Stimulated activated CD8-positive, alpha-beta memory T cell treated with anti-CD3 and anti-CD28 coated beads, Interleukin-4, amount 100 ng/mL, for 4 hours (primary cell): ENCODE data around the gene EGR4.
A peak's percentile ranks its signal among the peaks of the same experiment; 100 is the strongest.

Source experiments
- DNase-seq, 2 donors: peaks; one replicate each; pipeline ENCODE4 v3.0.0-alpha.2; 2020; ENCODE audit warnings: low read depth in 2 of 2, low spot score in 1 of 2

Gene EGR4

GRCh38 chr2:73290049-73290839 lies 3.1 kb downstream of the EGR4 start:
- DNase-seq: no peak

GRCh38 chr2:73289304-73289703 lies 4.0 kb downstream of the EGR4 start:
- DNase-seq: no peak

DNA sequence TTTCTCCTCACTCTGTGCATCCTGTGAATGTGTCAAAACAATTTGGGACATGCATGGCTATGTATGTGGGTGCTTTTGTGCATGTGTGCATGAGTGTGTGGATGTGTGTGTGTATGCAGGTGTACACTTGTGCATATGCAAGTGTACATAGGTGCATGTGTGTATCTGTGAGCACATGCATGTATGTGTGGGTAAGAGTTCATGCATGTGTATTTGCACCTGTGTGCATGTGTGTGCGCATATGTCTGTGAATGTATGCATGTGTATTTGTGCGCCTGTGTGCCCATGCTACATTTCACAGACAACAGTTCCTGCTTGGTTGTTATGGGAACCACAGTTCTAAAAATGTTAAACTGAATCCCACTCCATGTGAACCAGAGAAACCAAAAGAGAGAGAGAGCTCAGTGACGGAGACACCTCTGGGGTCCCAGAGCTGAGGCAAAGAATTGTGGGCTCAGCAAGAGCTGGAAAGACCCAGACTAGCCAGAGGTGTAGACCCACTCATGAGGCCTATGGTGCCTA lies 7.2 kb downstream of the EGR4 start:
- no peak for DNase-seq

DNA sequence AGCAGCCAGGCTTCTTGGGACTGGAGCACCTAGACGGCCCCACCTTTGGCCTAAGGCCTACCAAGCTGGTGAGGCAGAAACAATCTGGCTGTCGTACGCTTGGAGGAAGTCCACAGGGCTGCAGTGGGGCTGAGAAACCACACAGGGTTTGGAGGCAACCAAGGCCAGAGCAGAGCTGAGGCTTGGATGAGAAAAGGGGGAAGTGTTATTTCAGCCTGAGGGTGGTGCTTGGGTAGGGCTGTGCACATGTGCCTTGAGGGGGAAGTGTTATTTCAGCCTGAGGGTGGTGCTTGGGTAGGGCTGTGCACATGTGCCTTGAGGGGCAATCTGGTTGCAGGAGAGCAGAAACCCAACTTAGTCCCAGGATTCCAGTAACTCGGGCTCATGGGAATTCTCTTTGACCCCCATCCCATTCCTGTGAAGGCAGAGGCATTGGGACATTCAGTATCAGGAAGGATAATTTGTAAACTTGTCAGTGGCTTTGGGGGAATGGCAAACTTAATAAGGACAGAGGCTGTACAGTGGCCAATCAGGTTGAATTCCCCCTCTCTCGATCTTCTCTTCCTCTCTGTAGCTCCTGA lies 8.1 kb downstream of the EGR4 start:
- DNase-seq: no peak

- peak; percentile 57 to 71 for DNase-seq
These were observed 8.8 kb downstream of the EGR4 start, which contains the start of gene FBXO41 for GRCh38 chr2:73284296-73285158. FBXO41 (minus strand) TSS chr2:73284478; CDS start chr2:73269630, 14,848 bp downstream.

- DNase-seq: no peak
These were observed 9.6 kb downstream of the EGR4 start for GRCh38 chr2:73283545-73284295.

GRCh38 chr2:73282924-73283544 lies 10.3 kb downstream of the EGR4 start:
- DNase-seq: no peak

DNA sequence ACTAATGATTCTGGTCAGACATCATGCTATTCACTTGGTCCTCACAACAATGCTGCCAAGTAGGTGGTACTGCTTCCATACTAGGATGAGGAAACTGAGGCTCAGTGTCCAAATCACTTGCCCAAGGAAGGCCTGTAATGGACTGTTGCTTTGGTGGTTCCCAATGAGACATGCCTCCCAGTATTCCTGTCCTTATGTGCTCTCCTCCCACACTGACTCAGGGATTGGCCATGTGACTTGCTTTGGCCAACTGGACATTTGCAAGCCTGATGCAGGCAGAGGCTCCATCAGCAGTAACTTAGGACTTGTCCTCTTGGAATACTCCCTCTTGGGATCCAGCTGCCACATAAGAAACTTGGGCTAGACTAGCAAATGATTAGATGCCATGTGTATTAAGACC lies 12.1 kb downstream of the EGR4 start:
- DNase-seq: no peak

DNA sequence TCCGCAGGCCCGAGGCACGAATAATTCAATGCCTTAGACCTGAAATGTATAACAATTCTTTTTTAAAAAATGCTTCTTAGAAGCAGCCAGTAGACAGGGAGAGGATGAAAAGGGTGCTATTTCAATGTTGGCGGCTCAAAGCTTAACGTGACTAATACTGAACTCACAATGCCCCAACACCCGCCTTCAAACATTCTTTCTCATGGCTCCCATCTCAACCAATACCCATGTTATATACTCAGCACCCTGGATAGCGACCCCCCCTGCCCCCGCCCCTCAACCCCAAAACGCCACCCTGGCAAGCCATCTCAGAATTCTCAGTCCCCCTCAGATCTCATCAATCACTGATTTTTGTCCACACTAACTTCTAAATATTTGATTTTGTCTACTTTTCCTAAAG lies 13.5 kb downstream of the EGR4 start:
- DNase-seq: no peak

GRCh38 chr2:73272270-73272669 lies 21.1 kb downstream of the EGR4 start:
- no peak for DNase-seq

DNA sequence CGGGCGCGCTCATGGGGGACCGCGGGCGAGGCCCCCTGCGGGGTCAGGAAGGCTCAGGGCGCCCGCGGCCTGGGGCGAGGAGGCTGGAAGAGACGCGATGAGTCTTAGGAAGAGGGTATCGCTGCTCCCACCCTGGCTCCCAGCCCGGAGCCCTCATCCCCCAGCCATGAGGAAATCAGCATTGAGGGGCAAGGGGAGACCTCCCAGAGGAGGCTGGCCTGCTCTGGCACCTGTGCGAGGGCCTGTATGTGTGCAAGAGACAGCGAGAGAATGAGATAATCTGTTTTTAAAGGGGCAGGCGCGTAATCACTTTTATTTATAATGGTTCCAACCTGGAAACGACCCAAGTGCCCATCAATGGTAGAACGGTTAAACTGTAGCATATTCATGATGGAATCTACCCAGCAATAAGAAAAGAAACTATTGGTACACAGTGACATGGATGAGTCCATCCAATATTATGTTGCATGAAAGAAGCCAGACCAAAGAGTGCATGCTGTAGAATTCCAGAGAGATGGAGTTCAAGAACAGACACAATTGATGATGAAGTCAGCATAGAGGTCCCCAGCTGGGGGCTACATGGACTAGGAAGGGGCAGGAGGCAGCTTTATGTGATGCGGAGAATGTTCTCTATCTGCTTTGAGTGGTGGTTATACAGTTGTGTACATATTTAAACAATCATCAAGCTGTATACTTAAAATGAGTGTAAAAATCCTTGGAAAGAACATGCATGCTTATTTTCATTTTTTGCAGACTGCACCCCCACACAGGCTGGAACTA lies 23.5 kb downstream of the EGR4 start:
- DNase-seq: no peak

DNA sequence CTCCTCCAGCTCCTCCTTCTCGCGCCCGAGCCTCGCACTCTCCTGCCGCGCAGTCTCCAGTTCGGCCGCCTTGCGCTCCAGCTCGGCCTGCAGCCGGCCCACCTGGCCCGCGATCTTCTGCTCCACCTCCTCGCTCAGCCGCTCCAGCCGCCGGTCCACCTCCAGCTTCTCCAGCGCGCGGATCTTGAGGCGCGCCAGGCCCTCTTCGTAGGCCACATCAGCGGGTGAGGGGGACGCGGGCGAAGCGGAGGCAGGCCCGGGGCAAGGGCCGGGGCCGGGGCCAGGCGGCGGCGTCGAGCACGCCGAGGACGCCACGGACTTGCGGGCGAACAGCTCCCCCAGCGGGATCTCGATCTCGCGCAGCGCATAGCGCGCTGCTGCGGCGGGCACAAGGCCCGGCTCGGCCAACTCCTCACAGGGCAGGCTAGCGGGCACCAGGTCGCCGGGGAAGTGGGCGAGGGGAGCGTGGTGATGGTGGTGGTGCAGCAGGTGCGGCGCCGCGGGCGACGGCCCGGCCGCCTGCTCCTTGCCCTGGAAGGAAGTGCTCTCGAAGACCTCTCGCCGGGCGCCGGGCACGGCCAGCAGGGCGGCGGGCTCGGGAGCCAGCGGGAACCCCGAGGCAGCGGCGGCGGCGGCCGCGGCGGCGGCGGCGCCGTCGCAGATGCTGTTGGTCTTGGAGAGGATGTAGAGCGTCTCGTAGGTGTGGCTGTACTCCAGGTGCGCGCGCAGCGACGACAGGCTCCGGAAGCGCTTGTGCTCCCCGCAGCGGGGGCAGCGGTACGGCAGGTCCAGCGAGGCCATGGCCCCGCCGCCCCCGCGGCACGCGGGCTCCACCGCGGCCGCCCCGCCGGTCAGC lies 24.3 kb downstream of the EGR4 start:
- DNase-seq: peak in 1 of 2 donors; percentile 50

DNA sequence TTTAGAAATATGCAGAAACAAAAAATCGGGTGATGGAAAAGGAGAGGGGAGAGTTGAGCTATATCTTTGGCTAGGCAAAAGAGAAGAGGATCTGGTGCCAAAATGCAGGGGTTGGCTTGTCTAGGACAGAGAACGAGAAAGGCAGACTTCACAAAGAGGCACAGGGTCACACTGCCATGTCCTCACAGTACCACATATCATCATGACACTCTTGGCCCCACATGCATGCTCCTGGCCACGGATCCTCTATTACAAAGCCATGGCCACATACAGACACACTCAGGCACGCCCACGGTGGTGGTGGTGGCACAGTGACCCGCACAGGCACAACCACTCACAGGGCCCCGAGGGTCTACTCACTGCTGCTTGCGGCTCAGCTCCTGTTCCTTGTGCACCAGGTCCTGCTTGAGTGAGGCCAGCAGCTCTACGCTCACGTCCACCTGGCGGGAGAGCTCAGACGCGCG lies 24.9 kb downstream of the EGR4 start:
- no peak for DNase-seq

DNA sequence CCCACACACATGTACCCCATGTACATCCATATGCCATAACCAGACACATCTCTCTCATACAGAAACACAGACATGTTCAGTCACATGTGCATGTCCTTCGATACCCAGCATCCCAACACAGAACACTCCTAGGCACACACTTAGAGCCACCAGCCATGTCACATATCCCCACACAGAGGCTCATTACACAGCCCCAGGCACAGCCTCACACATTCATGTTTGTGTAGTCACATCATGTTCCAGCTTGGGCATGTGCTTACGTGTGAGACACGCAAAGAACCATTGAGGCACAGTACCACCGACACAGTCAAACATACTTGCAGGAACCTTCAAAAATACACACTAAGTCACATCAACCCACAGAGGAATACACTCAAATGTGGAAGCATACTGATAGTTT lies 26.3 kb downstream of the EGR4 start:
- DNase-seq: no peak

DNA sequence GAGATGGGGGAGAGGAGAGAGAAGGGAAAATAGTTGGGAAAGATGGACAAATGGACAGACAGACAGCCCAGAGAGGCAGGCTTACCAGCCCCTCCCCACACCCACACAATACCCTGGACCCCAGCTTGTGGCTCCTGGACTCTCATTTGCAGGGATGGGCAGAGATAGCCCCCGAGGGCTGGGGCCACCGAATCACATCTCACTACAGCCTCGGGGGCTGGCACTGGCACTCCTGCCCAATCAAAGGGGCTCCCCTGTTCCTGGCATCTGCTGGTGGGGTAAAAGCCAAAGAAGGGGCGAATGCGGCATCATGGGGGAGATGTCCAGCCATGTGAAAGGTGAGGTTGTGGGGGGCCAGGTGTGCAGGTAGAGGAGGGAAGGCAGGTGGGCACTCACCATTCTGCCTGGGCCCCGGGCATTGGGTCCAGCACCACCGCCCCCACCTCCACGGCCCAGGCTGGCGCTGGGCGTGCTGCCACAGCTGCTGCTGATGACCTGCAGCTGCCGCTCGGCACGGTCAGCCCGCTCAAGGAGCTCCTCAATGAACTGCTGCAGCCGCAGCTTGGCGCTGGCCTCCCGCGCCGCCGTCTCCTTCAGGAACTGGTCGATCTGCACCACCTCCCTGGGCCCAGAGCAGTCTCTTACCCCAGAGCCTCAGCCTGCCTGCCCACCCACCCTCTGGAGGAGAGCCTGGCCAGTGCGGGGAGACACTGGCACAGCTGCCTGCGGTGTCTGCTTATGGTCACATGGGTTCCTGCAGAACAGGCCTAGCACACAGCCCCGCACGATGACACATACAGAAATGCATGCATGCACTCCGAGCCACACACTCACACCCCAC lies 27.1 kb downstream of the EGR4 start:
- no peak for DNase-seq

- DNase-seq: no peak
These were observed 27.9 kb downstream of the EGR4 start for GRCh38 chr2:73265298-73266060.

DNA sequence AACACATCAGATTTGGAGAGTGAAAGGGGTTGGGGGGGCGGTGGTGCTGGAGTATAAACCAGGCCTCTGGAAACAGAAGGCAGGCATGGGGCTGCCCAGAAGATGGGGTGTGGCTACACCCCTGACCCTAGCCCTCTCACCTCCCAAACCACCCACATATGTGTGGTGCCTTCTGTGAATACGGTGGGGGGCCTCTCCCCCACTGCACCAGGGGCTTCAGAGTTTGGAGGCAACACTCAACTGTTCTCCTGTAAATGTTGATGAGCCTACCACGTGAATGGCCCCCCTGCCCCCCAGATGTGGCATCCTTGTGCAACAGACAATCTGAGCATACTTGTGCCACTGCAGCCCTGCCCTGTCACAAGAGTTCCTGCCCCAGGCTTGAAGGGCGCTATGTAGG lies 28.6 kb downstream of the EGR4 start:
- DNase-seq: no peak
